ENCODE data around the gene CLRN2. TPM values are rescaled to one million over a fixed set of nuclear protein-coding genes. Genes with fewer than 3 reads are reported as not detected.

CLRN2 gene
- total RNA-seq, 2 donors from 2014 or later: not detected

- Histone ChIP-seq H3K4me3 (no peak overlapping the region), H3K27me3 (replicated peaks; ENCODE audit: insufficient read depth) (peaks cover 5% of the 10 kb centered on the region), H3K9me3 (no peaks in the 10 kb centered on the region), H3K36me3 (no peaks in the 10 kb centered on the region), H3K4me1 (replicated peaks) (no peaks in the 10 kb centered on the region), H3K27ac (no peak overlapping the region)
- TF ChIP-seq POLR2A (IDR thresholded peaks at IDR 0.05) (no peak), POLR2AphosphoS5 (IDR thresholded peaks at IDR 0.05) (no peak), CTCF (IDR thresholded peaks at IDR 0.05) (no peak)
- no peak for DNase-seq (ENCODE audit: low spot score)
- WGBS: 85% methylated on average over 6 of the region's 6 CpGs
- intact Hi-C loops (cut with DNase I): no loop called here
Measured at GRCh38 chr4:17560065-17560673, 45.2 kb downstream of the CLRN2 start.

GRCh38 chr4:17561195-17561909, 46.4 kb downstream of the CLRN2 start:
- H3K27me3 ChIP-seq (replicated peaks; ENCODE audit: insufficient read depth): peaks cover 5% of the 10 kb centered on the region
- H3K27ac ChIP-seq: no peak overlapping the region
- no peaks in the 10 kb centered on the region for H3K36me3 ChIP-seq
- no peak for DNase-seq (ENCODE audit: low spot score)
- H3K9me3 ChIP-seq: no peaks in the 10 kb centered on the region
- no peak for TF ChIP-seq POLR2A (IDR thresholded peaks at IDR 0.05)
- TF ChIP-seq CTCF (IDR thresholded peaks at IDR 0.05): no peak
- no peak for TF ChIP-seq POLR2AphosphoS5 (IDR thresholded peaks at IDR 0.05)
- H3K4me1 ChIP-seq (replicated peaks): no peaks in the 10 kb centered on the region
- intact Hi-C loops (cut with DNase I): no loop called here
- WGBS: 74% methylated on average over 8 of the region's 8 CpGs
- no peak overlapping the region for H3K4me3 ChIP-seq

GRCh38 chr4:17562157-17562556, 47.2 kb downstream of the CLRN2 start:
- H3K27me3 ChIP-seq (replicated peaks; ENCODE audit: insufficient read depth): peaks cover 5% of the 10 kb centered on the region
- intact Hi-C loops (cut with DNase I): no loop called here
- no peaks in the 10 kb centered on the region for H3K36me3 ChIP-seq
- H3K4me1 ChIP-seq (replicated peaks): no peaks in the 10 kb centered on the region
- DNase-seq (ENCODE audit: low spot score): no peak
- H3K4me3 ChIP-seq: no peak overlapping the region
- H3K27ac ChIP-seq: no peak overlapping the region
- TF ChIP-seq POLR2AphosphoS5 (IDR thresholded peaks at IDR 0.05) (no peak), POLR2A (IDR thresholded peaks at IDR 0.05) (no peak), CTCF (IDR thresholded peaks at IDR 0.05) (no peak)
- 59% methylated on average over 1 of the region's 1 CpG for WGBS
- no peaks in the 10 kb centered on the region for H3K9me3 ChIP-seq

- no peak overlapping the region for H3K4me3 ChIP-seq
- DNase-seq (ENCODE audit: low spot score): no peak
- intact Hi-C loops (cut with DNase I): no loop called here
- H3K27ac ChIP-seq: no peak overlapping the region
- WGBS: 93% methylated on average over 3 of the region's 3 CpGs
- no peaks in the 10 kb centered on the region for H3K9me3 ChIP-seq
- no peak for TF ChIP-seq POLR2AphosphoS5 (IDR thresholded peaks at IDR 0.05)
- no peak for TF ChIP-seq CTCF (IDR thresholded peaks at IDR 0.05)
- no peak for TF ChIP-seq POLR2A (IDR thresholded peaks at IDR 0.05)
- no peaks in the 10 kb centered on the region for H3K4me1 ChIP-seq (replicated peaks)
- no peaks in the 10 kb centered on the region for H3K27me3 ChIP-seq (replicated peaks; ENCODE audit: insufficient read depth)
- H3K36me3 ChIP-seq: no peaks in the 10 kb centered on the region
Measured at GRCh38 chr4:17565846-17566245, 50.9 kb downstream of the CLRN2 start.

- no peak overlapping the region for H3K4me3 ChIP-seq
- TF ChIP-seq CTCF (IDR thresholded peaks at IDR 0.05) (no peak), POLR2A (IDR thresholded peaks at IDR 0.05) (no peak), POLR2AphosphoS5 (IDR thresholded peaks at IDR 0.05) (no peak)
- no peaks in the 10 kb centered on the region for H3K36me3 ChIP-seq
- no peaks in the 10 kb centered on the region for H3K27me3 ChIP-seq (replicated peaks; ENCODE audit: insufficient read depth)
- no peak overlapping the region for H3K27ac ChIP-seq
- no peaks in the 10 kb centered on the region for H3K9me3 ChIP-seq
- no peaks in the 10 kb centered on the region for H3K4me1 ChIP-seq (replicated peaks)
- intact Hi-C loops (cut with DNase I): no loop called here
- DNase-seq (ENCODE audit: low spot score): no peak
- 66% methylated on average over 2 of the region's 2 CpGs for WGBS
Measured at GRCh38 chr4:17567271-17567670, 52.3 kb downstream of the CLRN2 start.
